ENCODE results near the gene SUCLG2.

The SUCLG2 gene

DNA sequence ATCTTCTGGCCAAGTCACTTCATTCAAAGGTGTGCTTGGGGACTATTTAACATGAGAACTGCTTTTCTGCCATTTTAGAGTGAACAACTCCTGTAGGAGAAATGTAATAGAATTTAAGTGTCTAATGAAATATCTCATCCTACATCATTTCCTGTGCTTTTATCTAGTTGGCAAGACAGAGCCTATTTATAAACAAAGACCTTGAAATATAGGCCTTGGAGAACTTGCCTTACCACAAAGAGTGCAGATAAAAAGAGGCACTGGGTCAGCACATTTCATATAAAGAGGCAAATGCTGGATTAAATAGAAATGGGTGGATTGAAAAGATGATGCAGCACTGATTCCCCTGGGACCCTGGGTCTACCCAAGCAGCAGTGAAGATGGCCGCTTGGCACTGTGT, 278.0 kb downstream of the SUCLG2 start:
- no peak for DNase-seq

DNA sequence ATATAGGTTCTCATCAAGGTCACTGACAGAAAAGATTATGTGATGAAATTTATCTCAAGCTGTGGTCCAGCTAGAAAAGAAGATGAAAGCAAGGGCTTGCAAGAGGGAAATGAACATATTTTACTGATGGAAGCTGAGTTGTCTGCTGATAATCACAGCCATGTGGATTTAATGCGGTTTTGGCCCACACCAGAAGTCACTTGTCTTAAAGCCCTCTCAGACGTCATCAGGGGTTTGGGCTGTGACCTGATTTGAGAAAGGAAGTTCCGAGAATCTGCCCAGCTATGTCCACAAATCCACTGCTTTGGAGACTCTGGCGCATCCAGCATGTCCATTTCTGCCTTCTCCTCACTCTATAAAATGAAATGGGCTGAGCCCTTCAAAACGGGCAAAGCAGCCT, 278.4 kb downstream of the SUCLG2 start:
- no peak for DNase-seq

GRCh38 chr3:67362686-67363085, 291.7 kb downstream of the SUCLG2 start:
- DNase-seq: peak; percentile 19

- DNase-seq: no peak
Observed at GRCh38 chr3:67361770-67362169, 292.6 kb downstream of the SUCLG2 start.

- DNase-seq: no peak
Observed at GRCh38 chr3:67361323-67361722, 293.1 kb downstream of the SUCLG2 start.

DNA sequence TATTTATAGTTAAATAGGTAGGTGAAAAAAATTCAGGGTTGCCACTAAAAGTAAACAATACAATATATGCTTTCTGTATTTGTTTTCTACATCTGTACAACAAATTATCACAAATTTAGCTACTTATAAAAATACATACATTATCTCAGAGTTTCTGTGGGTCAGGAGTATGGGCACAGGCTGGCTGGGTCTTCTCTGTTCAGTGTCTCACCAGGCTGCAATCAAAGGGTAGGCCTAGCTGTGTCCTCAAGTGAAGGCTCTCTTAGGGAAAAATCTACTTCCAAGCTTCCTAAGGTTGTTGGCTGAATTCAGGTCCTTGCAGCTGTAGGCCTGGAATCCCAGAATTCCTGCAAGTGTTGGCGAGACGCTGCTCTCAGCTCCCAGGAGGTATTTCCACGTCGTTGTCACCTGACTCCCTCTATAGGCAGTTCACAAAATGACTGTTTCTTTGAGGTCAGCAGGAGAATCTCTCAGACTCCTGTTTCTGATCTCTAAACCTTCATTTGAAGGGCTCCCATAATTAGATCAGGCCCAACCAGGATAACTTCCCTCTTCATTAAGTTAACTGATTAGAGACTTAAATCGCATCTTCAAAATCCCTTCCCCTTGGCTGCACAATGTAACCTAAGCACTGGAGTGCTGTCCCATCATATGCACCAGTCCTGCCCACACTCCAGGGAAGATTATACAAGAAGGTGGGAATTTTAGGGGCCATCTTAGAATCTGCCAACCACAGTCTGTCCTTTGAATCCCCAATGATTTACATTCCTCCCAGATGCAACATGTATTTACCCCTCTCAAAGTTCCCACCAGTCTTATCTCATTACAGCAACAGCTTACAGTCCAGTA, 296.6 kb downstream of the SUCLG2 start:
- peak; percentile 55 for DNase-seq

DNA sequence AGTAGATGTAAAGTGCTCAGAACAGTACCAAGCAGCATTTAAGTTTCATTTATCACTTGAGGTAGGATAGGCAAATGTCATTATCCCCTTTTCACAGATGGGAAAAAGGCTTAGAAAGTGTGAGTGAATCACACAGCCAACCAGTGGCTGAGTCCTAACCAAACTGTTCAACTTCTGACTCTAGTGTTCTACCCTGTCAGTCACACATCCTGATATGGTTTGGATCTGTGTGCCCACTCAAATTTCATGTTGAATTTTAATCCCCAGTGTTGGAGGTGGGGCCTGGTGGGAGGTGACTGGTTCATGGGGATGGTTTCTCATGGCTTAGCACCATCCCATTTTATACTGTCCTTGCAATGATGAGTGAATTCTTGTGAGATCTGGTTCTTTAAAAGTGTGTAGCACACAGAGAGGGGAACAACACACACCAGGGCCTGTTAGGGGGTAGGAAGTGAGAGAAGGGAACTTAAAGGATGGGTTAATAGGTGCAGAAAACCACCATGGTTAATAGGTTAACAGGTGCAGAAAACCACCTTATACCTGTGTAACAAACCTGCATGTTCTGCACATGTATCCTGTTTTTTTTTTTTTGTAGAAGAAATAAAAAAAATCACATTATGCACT, 304.7 kb downstream of the SUCLG2 start:
- DNase-seq: peak; percentile 59

DNA sequence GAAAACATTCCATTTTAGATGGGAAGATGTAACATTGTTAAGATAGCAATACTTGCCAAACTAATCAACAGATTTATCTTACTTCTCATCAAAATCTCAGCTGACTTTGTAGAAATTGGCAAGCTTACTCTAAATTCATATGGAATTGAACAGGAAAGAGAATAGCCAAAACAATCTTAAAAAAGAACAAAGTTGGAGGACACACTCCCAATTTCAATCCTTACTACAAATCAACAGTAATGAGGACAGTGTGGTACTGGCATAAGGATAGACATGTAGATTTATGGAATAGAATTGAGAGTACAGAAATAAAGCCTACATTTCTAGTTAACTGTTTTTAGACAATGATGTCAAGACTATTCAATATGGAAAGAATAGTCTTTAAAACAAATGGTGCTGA, 308.3 kb downstream of the SUCLG2 start:
- DNase-seq: no peak

DNA sequence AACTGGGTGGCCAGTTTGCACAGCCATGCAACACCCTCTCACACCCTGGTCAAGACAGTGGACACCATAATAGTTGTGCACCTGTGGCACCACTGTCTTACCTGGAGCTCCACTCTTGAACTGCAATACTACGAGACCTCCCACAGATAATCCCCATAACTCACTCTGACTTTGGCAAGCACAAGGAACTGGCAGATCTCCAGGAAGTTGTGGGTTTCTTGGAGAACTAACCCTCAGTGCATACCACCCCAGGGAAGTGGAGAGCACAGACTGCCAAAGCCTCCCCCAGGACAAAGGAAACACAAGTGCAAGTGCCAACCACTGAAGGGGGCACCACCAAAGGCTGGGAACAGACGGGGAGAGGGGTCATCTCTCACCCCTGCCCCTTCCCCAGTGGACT, 318.6 kb downstream of the SUCLG2 start:
- DNase-seq: peak; percentile 3

DNA sequence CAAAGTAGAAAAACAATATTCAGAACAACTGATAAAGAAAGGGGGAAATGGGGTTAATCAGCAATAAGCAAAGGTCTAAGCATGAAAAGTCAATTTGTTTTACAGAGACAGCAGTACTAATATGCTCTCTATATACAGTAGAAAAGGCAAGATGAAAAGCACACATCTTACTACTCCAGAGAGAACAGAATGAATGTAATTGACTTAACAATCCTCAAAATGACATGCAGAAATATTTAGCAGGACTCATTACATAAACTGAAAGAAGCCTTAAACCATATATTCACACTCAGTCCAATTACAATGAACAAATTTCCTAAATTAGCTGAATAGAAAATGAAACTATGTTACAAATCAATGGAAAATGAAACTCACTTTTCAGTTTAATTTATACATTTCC, 319.8 kb downstream of the SUCLG2 start:
- no peak for DNase-seq

GRCh38 chr3:67329358-67329757, 325.1 kb downstream of the SUCLG2 start:
- DNase-seq: no peak

DNA sequence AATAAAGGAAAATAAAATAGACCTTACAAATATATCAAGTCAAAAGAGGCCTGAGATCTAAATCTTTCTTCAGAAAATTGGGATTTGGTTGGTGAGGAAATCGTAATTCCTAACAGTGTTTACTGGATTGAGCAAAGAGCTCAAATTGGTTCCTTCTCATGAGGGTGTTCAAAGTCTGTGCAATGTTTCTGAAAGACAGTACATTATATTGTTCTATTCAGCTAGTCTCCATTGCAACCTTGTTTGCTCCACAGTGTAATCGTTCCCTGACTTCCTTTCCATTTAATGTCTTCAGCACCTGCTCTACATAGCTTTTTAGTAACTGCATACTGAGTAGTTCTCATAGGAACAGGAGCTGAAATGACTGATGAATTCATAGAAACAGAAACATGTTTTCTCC, 326.8 kb downstream of the SUCLG2 start:
- no peak for DNase-seq

- no peak for DNase-seq
Observed at GRCh38 chr3:67325231-67325630, 329.2 kb downstream of the SUCLG2 start.
